ENCODE measurements around the gene CCL21.
"Not testable (repeated sequence)": the region's sequence is repeated elsewhere in the genome, so short reads cannot be mapped to it uniquely, and the experiment has no call there.

CCL21 gene, protein sequence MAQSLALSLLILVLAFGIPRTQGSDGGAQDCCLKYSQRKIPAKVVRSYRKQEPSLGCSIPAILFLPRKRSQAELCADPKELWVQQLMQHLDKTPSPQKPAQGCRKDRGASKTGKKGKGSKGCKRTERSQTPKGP

DNA sequence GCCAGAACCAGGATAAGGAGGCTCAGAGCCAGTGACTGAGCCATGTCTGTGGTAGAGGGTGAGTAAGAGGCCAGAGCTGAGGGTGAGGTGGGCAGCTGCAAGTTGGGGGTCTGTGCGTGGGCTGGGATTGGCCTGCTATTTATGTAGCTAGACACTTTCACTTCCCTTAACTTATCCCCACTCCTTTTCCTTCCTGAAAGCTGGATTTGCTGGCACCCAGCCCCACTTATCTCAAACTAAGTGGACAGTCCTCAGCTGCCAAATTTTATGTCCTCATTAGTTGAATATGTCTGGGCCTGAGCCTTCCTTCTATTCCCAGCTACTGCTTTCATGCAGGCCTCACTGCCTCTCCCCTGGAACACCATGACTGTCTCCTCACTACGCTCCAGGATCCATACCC is at the start of gene CCL21:
Gene CCL21, minus strand, starts transcription at position 114 of the 400 bp plus-strand sequence. Its CDS starts 70 bp downstream, at position 44.
- DNase-seq (ENCODE audit: low read depth): no peak

DNA sequence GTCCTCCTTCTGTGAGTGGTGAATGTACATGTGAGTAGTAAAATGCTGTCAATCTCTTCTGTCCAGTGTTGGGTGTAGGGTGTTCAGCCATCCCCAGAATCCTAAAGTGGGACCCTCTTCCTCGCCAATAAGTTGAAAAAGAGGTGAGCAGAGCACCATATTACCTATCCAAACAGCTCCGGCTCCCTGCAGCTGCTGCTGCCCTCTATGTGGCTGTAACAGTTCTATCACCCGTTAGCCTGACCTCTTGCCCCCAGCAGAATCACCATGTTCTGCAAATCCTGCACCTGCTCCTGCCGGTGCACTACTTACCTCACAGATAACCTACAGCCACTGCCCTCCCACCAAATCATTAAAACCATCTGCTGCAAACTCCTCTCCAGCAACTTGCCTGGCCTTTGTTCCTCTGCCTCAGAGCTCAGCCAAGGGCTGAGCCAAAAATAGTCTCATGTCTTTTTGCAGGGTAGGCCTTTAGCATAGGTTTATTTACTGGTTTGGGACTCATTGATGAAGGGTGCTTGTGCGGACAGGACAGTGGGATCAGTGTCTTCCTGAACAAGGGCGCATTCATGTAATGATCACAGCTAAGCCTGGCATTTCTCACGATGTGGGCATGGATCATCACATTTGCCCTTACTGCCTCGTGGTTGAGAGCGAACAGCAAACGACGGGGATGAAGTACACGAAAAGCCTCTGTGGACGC is 49.6 kb upstream of the CCL21 start:
- DNase-seq (ENCODE audit: low read depth): no peak

DNA sequence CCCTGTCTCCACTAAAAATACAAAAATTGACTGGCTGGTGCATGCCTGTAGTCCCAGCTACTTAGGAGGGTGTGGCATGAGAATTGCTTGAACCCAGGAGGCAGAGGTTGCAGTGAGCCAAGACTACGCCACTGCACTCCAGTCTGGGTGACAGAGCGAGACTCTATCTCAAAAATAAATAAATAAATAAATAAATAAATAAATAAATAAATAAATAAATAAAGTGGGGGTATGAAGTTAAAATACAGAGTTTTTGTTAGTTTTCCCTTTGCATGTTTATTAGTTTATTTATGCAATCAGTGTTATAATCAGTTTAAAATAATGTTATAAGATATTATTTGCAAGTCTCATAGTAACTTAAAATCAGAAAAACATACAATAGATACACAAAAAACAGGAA is 40.4 kb upstream of the CCL21 start:
- DNase-seq (ENCODE audit: low read depth): not testable (repeated sequence)

DNA sequence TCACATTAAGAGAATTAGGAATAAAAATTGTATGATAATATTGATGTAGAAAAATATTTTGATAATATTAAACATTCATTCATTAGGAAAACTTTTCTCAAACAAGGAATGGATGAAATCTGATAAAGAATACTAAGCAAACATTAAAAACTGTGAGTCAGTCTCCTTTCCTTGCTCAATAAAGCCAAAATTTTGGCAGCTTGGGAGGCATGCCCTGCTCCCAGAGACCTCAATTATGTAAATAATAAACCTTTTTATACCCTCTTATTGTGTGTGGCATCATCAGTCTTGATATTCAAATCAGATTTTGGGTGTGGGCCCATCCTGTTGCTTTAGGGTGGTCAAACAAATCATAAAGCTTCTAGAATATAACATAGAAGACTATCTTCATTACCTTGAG is 36.6 kb upstream of the CCL21 start:
- no peak for DNase-seq (ENCODE audit: low read depth)

DNA sequence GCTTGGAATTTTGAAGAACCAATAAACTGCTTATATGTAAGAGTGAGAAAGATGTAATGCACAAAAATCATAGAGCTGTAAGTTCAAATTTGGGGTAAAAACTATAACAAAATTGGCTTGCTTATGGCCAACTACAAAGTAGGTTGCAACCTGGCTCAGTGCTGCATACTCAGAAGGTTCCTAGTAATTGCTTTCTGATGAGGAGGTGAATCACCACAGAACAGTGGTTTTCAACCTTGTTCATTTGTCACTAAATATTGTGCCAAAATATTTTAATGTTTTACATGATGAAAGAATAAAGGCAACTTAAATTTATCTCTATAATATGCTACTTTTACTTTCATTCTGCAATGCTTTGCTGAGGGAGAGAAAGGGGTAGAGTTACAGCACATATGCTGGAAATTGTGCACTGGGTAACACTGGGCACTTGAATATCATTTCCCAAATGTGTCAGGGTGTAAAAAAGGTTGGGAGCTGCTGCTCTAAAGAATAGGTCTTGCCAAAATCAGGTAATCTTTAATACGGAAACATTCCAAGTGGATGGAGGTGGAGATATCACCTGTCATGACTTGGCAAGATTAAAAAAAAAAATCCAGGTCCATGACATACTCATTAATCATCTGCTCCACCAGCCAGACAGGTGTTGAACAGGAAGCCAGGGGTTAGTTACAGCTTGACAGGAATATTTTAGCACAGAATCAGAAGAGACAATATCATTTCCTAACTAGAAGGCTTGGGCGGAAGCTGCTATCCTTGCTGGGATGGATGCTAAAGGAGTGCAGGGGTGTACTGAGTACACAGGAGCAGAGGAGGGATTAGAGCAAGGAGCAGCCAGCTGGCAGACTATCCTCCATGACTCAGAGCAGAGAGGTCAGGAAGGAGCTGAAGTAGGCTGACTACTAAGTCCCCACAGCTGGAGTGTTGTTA is 34.6 kb upstream of the CCL21 start:
- peak; percentile 56 for DNase-seq (ENCODE audit: low read depth)

DNA sequence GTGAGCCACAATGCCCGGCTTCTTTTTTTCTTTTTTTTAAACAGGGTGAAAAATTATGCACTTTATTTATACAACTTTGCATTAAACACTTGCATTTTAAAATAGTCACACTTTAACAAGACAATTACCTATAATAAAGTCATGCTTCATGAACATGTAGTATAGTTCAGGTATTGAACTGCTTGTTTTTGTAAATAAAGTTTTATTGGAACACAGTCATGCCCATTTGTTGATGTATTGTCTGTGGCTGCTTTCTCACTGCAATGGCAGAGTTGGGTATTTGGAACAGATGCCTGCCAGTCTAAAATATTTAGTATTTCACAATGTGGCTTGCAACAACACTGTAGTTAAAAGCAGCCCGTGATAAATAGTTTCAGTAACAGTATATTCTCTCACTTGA is 32.8 kb upstream of the CCL21 start:
- no peak for DNase-seq (ENCODE audit: low read depth)

DNA sequence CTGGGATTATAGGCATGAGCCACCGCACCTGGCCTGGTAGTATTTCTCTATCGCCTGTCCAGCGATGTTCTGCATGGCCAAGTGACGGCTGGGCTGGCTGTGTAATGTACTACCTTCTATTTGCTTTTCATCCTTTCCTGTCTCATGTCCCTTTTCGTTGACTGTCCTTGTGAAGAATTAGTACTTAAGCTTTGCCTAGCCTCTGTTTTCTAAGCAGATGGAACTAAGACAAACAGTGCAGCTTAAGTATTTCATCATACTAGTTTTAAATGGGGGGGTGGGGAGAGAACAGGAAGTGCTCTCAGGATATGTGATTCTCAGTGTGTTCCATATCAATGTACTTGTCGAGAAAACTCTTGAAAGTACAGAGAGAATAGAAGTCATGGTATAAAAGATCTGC is 31.7 kb upstream of the CCL21 start:
- no peak for DNase-seq (ENCODE audit: low read depth)

DNA sequence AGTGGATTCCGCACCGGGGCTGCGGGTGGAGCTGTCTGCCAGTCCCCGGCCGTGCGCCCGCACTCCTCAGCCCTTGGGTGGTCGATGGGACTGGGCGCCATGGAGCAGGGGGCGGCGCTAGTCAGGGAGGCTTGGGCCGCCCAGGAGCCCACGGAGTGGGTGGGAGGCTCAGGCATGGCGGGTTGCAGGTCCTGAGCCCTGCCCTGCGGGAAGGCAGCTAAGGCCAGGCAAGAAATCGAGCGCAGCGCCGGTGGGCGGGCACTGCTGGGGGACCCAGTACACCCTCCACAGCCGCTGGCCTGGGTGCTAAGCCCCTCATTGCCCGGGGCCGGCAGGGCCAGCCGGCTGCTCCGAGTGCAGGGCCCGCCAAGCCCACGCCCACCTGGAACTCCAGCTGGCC is 30.2 kb upstream of the CCL21 start:
- not testable (repeated sequence) for DNase-seq (ENCODE audit: low read depth)

DNA sequence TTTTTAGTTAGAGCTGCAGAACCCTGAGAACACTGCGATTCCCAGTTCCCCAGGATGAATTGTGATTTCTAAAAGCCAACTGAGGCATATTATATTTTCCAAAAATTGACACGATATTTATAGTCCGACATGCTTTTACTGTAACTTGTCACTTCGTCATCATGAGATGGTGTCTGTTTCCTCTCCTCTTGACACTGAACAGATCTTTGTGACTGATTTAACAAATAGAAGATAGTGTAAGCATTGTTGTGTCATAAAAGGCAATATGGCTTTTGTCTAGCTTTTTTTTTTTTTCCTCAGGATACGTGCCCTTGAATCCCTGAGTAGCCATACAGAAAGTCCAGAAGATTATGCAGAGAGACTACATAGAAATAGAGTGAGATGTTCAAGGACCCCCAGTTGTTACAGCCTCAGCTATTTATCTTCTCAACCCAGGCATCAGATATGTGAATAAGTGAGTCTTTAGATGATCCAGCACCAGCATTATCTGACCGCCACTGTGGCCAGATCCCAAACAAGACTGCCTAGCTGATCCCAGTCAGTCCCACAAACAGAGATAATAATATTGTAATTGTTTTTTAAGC is 27.8 kb upstream of the CCL21 start:
- peak; percentile 6 for DNase-seq (ENCODE audit: low read depth)

DNA sequence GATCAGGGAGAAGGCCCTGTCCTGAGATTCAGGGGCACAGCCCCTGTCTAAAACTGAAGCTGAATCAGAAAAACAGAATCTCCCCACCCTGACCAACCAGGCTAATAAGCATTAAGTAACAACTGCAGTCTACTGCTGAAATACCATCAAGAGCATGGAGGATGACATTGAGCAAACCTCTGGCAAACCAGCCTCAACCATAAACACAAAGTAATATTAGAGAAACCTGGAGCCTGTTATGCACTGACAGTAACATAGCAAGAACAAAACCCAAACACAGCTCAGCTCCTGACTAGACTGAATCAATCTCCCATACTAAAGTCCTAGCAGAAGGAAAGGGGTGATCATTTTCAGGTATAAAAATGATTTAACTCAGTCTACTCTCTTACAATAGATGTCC is 24.8 kb upstream of the CCL21 start:
- no peak for DNase-seq (ENCODE audit: low read depth)

DNA sequence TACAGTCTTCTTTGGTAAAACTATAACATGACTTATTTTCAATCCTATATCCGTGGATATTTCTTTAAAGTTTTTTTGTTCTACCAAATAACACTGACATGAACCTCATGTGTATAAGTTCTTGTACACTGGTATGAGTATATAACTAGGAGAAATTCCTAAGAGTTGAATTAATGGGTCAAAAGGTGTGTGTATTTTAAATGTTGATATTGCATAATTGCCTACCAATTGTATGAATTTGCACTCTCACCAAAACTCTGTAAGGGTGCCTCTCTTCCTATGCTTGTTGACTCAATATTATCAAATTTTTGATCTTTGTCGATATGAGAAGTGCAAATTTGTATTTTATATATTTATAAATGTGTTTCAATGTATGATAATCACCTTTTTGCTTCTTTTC is 22.9 kb upstream of the CCL21 start:
- no peak for DNase-seq (ENCODE audit: low read depth)

DNA sequence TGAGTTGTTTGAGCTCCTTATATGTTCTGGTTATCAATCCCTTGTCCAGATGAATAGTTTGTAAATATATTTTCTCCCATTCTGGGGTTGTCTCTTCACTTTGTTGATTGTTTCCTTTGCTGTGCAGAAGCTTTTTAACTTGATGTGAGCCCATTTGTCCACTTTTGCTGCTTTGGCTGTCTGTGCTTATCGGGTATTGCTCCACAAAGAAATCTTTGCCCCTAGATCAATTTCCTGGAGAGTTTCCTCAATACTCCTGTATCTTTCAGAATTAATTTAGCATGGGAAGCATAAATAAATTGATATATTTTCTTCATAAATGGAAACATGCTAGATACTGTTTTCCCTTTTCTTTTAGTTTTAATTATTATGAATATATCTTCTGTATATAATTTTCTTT is 22.5 kb upstream of the CCL21 start:
- DNase-seq (ENCODE audit: low read depth): no peak

DNA sequence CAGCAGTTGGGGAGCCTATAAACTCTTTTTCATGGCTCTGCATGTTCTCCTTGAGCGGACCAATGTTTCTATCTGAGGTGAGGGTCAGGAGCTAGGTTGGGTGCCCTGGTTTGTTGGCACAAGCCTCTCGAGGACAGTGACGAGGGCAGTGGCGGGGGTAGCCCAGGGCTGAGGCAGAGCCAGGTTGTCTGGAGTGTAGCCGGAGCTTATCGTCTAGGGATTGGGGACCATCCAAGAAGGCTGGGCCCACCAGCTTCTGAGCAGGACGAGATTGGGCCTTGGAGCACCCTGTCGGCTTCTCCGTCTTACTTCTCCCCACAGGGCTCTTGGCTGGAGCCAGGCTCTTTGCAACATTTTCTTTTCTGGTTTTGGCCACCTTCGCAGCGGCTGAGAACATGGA is 13.2 kb upstream of the CCL21 start:
- no peak for DNase-seq (ENCODE audit: low read depth)

DNA sequence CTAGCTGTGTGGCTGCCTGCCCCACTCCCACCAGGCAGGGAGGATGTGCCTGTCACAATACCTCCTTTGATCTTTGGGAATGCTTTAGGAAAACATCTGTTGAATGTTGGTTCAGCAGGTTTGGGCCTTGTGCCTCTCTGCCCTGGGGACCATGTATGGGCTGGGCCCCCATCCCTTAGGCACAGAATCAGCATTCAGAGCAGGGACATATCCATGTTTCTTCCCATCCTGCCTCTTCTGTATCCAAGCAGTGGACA is 9.8 kb upstream of the CCL21 start:
- DNase-seq (ENCODE audit: low read depth): not testable (repeated sequence)

DNA sequence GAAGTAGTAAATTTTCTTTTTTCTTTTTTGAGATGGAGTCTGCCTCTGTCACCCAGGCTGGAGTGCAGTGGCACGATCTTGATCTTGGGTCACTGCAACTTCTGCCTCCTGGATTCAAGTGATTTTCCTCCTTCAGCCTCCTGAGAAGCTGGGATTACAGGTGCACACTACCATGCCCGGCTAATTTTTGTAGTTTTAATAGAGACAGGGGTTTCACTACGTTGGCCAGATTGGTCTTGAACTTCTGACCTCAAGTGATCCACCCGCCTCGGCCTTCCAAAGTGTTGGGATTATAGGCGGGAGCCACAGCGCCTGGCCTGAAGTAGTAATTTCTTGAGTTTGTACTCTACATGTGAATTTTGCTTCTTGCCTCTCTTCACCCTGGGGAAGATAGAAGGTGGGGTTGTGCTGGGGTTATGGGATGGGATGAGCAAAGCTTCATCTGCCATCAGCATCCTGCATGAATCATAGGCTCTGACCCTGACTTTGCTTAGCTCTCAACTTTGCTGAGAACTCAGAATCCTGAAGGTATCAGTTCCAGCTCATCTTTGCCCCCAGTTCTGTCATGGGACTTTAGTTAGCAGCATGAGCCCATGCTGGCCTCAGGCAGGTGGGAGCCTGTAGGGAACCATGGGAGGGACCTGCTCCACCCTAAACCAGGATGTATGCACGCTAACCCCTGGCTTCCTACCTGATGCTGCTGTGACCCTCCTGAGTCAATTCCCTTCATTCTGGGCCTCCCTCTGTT is 9.3 kb upstream of the CCL21 start:
- DNase-seq (ENCODE audit: low read depth): no peak

DNA sequence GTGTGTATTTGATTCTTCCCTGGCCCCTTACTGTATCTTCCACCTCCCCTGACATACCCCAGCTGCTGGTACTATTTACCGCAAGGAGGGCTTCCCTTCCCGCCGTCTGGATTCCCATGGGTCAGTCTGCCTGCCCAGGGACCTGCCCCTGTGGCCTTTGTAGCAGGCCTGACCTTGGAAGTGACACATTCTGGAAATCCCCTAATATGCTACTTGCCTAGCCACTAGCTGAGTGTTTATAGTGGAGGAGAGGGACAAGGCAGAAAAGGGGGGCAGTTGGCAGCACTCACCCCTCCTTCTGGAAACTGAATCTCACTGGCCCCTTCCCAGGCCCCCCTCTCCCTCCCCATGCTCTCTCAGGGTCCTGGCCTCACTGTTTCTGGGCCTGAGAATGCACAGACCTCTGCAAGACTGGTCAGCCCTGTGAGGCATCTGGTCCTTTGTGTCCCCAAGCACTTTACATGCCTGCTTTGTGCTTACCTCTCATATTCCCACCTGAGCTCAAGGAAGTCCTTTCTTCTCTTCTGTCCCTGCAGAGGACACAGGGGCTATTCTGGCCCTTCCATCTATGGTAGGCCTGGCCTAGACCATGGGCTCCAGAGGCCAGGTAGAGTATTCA is 8.2 kb upstream of the CCL21 start:
- DNase-seq (ENCODE audit: low read depth): no peak

DNA sequence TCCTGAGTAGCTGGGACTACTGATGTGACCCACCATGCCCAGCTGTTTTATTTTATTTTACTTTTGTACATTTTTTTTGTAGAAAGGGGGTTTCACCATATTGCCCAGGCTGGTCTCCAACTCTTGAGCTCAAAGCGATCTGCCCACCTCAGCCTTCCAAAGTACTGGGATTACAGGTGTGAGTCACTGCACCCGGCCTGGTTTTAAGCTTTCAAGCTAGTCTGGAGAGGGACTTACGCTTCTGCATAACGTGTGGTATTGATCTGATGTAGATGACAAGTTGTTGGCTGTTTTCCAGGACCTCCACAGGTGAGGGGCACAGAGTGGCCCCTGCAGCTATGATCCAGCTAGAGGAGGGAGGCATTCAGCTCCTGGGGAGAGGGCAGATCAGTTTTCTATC is 6.8 kb upstream of the CCL21 start:
- no peak for DNase-seq (ENCODE audit: low read depth)

DNA sequence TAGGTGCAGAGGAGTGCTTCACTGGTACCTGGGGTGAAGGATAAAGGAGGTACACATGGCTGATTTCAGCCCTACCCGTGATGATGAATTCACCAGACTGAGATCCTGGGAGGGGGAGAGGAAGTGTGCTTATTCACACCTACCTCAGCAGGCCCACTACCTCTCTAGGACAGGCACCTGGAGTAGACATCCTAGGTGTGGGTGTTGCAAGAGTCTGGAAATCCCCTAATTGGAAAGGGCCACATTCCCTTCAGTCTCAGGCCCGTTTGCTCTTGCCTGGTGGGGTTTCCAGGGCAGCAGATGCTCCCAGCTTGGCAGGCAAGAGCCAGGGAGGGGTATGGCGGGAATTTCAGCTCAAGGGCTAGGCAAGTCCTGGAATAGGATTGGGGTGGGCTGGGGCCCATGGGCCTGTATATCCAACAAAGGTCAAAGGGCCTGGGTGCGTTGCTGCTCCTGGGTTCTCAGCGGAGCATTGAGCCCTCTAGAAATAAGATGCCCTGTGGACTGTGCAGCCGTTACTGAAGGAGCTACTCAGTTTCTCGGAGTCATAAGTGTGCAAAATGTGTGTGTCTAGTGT is 5.8 kb upstream of the CCL21 start:
- no peak for DNase-seq (ENCODE audit: low read depth)

DNA sequence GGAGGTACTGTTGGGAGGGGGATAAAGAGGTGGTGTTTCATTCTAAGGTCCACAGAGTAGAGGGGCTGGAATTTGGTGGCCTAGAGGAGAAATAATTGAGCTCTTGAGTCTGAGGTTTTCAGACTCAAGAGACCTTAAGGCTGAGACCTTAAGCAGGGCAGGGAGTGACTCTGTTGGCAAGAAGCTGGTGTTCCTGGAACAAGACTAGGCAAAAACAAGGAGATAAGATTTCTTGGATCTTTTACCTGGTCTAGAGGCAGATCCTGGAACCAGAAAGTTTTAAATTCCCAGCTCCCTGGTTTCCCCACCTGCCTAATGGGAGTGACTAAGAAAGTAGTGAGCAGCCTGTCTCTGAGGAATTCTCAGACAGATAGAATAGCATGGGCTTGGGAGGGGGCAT is 4.1 kb upstream of the CCL21 start:
- no peak for DNase-seq (ENCODE audit: low read depth)

DNA sequence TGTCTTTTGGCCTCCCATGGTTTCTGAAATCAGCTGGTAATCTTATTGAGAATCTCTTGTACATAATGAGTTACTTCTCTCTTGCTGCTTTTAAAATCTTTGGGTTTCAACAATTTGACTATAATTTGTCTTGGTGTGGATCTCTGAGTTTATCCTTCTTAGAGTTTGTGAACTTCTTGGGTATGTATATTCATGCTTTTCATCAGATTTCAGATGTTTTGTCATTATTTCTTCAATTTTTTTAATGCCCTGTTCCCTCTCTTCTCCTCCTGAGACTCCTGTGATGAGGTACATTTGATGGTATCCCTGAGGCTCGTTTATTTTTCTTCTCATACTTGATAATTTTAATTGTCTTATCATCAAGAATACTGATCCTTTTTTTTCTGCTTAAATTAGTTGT is 2.2 kb upstream of the CCL21 start:
- DNase-seq (ENCODE audit: low read depth): no peak

DNA sequence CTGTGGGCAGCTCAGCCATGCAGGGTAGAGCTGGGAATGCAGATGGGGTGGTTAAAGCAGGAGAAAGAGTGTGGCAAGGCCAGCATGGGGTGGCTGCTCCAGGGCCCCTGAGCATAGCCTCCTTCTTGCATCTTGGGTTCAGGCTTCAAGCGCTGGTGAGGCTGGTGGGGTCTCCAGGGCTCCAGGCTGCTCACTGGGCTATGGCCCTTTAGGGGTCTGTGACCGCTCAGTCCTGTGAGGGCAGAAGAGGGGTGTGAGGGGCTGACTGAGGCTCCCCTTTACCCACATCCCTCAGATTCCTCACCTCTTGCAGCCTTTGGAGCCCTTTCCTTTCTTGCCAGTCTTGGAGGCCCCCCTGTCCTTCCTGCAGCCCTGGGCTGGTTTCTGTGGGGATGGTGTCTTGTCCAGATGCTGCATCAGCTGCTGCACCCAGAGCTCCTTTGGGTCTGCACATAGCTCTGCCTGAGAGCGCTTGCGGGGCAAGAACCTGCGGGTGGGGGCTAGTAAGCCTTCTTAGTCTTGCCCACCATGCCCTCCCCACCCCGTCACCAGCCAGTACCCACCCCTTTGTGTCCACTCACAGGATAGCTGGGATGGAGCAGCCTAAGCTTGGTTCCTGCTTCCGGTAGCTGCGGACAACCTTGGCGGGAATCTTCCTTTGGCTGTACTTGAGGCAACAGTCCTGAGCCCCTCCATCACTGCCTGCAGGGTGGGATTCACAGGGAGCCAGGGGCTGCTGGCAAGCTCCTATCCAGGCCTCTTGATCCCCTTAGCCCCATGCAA is 549 bp downstream of the CCL21 start:
- DNase-seq (ENCODE audit: low read depth): no peak

All from amniotic epithelial cell (primary cell).